Activated gamma-delta T cell treated with anti-CD3 and anti-CD28 coated beads, Interleukin-2, amount 50 U/mL, for 16 hours (primary cell): ENCODE measurements around the gene COG8.
"Not testable (repeated sequence)": the region's sequence is repeated elsewhere in the genome, so short reads cannot be mapped to it uniquely, and the experiment has no call there.

Experiments used
- DNase-seq: peaks from one replicate; pipeline ENCODE4 v3.0.0-alpha.2; 2020; ENCODE audit warnings: low read depth

The COG8 gene

DNA sequence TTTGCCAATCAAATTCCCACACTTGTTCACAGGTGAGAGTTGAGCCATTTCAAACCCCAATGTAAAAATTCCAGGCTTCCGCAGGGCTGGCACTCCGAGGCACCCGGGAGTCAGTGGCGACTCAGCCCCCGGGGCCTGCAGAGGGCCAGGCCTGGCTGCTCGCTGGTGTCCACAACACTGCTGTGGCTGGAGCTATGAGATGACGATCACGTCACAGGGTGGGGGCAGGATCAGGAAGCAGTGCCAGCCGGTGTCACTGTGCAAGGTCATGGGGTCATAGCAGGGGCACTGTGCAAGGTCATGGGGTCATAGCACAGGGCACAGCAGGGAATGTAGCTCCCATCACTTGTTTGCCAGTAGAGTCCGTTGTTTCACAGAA lies 20.5 kb downstream of the COG8 start:
- no peak for DNase-seq

- no peak for DNase-seq
Measured at GRCh38 chr16:69318177-69318910, 21.0 kb downstream of the COG8 start.

GRCh38 chr16:69316595-69317034 lies 22.7 kb downstream of the COG8 start:
- no peak for DNase-seq

DNA sequence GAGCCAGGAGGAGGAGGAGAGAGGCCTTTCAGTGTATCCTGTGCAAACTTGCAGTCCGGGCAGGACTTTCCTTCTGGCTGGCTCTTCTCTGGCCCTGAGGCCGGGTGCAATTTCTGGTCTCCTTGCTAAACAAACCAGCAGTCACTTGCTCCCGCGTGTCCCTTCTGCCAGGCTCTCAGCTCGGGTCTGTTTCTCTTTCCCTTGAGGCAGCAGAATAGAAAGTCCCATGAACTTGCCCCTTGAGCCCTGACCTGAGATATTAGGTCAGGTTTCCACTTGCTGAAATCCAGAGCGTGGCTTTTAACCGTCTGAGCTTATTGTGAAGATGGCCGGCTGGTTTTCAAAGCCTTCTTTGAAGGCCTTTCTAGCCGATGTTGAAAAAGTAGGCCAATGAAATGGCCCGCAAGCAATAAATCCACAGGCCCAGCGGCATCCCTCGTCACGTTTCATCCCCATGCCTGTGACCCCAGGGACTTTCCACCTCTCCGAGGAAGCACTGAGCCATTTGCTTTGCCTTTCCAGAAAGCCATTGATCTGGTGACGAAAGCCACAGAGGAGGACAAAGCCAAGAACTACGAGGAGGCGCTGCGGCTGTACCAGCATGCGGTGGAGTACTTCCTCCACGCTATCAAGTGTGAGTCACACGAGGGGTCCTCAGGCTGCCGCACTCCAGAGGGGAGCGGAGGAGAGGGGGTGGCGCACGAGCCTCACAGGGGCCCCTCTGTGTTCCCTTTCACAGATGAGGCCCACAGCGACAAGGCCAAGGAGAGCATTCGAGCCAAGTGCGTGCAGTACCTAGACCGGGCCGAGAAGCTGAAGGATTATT lies 23.7 kb downstream of the COG8 start:
- DNase-seq = no peak

DNA sequence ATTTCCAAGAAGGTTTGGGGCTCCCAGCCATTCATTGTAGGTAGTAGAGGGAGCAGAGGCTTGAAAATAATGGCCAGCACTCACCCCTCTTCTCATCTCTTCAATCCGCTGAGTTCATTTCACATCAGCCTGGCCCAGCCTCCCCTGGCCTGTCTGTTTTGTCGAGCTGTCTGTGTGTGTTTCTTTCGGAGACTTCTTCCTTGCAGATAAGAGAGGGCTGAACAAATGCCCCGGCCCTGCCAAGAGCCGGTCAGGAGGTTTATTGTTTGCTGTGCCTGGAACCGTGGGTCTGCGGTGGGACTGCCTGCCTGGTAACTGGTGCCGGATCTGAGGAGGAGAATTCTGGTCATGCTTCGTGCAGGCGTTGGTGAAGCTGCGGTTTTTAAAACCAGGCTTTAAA lies 24.8 kb downstream of the COG8 start:
- no peak for DNase-seq

DNA sequence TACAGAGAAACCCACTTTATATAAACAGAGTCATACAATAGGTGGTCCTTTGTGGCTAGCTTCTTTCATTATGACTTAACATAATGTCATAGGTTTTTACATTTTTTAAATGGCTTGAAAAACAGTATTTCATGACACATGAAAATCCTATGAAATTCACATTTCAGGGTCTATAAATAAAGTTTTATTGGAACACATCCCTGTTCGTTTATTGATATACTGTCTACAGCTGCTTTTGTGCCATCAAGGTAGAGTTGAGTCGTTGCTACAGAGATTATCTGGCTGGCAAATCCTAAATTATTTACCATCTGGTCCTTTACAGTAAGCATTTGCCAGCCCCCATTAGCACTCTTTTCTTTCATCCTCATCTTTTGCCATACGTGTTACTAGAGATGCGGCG lies 25.9 kb downstream of the COG8 start:
- DNase-seq = no peak

DNA sequence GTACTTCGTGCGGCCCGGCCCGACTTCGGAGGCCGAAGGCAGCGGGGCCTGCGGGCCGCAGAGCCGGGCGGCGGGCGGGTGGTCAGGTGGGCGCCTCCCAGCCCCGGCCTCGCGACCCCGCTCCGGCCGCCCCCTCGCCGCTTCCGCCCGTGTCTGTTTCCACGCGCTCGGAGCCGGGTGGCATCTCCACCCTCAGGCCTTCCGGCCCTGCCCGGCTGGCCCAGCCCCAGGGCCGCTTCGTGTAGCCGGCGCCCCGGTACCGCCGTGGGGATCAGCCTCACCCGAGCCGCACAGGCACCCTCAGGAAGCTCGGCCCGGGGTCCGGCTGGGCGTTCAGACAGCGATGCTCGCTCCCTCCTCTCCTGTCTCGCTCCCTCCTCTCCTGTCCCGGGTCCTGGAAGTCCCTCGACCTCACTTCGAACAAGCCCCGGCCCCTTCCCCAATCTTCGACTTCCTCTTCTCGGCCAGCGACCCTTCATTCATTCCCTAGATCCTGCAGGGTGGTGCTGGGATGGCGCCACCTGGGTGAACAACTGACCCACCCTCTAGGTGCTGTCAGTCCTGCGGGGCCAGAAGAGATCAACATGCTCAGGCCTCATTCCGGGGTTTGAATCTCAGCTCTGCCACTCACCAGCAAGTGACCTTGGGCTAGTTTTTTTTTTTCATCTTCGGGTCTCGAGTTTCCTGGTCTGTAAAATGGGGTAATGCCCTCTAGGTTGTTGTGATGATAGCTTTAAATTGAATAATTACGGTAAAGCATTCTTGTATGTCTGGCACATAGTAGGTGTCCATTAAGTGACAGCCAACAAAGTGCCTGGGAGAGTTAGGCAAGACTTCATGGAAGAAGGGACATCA lies 27.6 kb downstream of the COG8 start:
- DNase-seq = peak; percentile 23

GRCh38 chr16:69310653-69311532 lies 28.5 kb downstream of the COG8 start, which contains the start of gene VPS4A:
TSS of gene VPS4A (plus strand) at chr16:69311350. CDS start at chr16:69311512, 162 bp downstream.
- DNase-seq = peak; percentile 97

GRCh38 chr16:69309316-69309715 lies 30.0 kb downstream of the COG8 start:
- DNase-seq = no peak

DNA sequence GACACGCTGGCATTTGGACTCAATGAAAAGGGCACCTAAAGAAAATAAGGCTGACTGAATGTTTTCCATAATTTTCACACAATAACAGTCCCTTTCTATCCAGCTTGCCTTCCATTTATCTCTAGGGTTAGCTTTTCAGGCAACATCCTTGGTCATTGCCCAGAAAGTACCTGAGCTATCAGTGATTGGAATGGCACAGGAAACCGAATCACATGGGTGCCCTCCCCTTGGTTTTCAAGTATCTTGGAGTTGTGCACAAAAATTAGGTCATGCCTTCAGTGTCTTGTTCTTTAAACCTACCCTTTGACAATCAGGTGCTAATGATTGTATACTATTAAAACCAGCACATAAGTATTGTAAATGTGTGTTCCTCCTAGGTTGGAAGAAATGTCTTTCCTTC lies 31.5 kb downstream of the COG8 start:
- no peak for DNase-seq

DNA sequence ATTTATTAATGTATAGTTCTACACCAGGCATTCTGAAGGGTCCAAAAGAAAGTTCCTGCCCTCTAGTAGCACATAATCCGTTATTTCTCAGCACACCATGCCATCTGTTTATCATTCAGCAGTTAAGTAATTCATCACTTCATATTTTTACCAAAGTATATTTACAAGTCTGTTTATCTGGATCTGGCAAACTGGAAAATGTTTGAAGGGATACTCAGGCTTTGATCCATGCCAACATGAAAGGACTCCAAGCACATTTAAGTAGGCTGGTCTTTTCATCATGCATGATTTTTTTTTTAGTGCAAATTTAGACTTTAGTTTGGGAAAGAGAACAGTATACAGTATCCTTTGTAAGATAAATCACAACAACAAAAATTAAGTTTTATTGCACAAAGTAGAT lies 32.3 kb downstream of the COG8 start:
- no peak for DNase-seq

- DNase-seq = no peak
Measured at GRCh38 chr16:69306031-69306430, 33.3 kb downstream of the COG8 start.

DNA sequence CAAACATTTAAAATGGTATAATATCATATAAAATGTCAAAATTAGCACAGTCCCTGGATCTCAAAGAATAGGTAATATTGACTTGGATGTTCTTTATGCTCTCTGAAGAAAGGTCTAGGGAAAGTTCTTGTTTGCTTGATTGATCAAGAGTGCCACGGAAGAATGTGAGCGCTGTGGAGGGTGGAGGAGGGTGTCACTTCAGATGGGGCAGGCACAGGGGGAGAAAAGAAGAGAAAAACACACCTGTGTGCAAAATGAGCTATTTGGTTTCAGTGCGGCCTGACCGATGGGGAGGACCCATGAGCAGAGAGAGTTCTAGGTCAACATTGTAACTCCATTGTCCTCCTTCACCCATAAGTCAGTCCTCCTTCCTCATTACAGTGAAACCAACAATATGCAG lies 37.1 kb downstream of the COG8 start:
- no peak for DNase-seq

DNA sequence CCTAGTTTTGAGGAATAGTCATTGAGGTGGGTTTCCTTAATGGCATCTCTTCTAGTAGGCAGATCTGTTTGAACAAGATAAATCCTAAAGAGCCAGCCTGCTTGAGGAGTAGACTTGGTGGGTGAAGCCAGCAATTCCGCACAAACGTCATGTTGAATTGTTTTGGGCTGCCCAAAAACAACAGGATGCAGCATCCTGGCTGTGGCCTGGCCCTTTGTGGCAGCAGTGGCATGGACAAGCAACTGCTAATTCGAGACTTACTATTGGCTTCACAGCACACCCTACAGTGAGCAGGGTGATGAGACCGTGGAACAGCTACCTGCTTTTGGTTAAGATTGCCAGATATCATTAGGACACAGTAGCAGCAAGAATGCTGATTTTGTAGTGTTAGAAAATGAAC lies 37.5 kb downstream of the COG8 start:
- DNase-seq = no peak

DNA sequence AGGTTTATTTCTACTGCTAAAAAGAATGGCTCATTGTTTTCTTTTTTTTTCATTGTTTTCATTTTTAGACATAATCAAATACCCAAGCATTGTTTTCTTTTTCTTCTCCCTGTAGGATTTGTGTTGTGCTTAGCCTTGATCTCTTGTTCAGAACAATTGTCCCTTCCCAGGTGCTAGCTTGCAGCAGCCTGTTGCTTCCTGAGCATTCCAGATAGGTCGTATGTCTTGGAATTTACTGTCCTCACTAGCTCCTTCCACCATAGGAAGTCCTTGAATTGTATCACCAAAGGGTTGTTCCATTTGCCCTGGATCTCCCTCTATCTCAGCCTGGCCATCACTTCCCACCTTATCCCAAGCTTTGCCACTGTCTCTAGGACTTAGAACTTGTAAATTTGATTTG lies 38.2 kb downstream of the COG8 start:
- no peak for DNase-seq

GRCh38 chr16:69298261-69298660 lies 41.1 kb downstream of the COG8 start:
- DNase-seq = no peak

GRCh38 chr16:69296771-69297170 lies 42.6 kb downstream of the COG8 start:
- not testable (repeated sequence) for DNase-seq

DNA sequence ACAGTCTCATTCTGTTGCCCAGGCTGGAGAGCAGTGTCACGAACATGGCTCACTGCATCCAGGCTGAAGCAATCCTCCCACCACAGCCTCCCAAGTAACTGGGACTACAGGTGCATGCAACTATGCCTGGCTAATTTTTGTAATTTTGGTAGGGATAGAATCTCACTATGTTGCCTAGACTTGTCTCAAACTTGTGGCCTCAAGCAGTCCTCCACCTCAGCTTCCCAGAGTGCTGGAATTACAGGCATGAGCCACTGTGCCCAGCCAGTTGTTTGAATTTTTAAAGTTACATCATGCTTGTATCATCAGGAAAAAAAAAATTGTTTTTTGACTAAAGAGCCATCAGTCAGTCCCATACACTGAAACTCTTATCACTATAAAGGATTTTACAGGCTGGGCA lies 45.3 kb downstream of the COG8 start:
- no peak for DNase-seq

GRCh38 chr16:69293401-69293800 lies 46.0 kb downstream of the COG8 start:
- DNase-seq = no peak

DNA sequence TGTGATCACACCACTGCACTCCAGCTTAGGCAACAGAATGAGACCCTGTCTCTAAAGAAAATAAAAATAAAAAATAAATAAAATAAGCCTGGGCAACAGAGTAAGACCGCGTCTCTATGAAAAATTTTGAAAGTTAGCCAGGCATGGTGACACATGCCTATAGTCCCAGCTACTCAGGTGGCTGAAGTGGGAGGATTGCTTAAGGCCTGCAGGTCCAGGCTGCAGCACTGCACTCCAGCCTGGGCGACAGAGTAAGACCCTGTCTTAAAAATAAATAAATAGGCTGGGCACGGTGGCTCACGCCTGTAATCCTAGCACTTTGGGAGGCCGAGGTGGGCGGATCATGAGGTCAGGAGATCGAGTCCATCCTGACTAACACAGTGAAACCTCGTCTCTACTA lies 47.7 kb downstream of the COG8 start:
- DNase-seq = not testable (repeated sequence)

- DNase-seq = peak; percentile 20
Measured at GRCh38 chr16:69286941-69287713, 52.2 kb downstream of the COG8 start.
